GM19025 (cell line): Measurements from ENCODE around the gene SPAG6.
"Not testable (repeated sequence)": the region's sequence is repeated elsewhere in the genome, so short reads cannot be mapped to it uniquely, and the experiment has no call there.

ENCODE experiments used
- ATAC-seq: cut with Tn5 transposase; IDR thresholded peaks from one replicate; pipeline ENCODE4 v1.9.1; 2021; ENCODE audit warnings: mild to moderate bottlenecking, low read depth, moderate library complexity; ENCODE audit not compliant: unreplicated experiment

The SPAG6 gene

DNA sequence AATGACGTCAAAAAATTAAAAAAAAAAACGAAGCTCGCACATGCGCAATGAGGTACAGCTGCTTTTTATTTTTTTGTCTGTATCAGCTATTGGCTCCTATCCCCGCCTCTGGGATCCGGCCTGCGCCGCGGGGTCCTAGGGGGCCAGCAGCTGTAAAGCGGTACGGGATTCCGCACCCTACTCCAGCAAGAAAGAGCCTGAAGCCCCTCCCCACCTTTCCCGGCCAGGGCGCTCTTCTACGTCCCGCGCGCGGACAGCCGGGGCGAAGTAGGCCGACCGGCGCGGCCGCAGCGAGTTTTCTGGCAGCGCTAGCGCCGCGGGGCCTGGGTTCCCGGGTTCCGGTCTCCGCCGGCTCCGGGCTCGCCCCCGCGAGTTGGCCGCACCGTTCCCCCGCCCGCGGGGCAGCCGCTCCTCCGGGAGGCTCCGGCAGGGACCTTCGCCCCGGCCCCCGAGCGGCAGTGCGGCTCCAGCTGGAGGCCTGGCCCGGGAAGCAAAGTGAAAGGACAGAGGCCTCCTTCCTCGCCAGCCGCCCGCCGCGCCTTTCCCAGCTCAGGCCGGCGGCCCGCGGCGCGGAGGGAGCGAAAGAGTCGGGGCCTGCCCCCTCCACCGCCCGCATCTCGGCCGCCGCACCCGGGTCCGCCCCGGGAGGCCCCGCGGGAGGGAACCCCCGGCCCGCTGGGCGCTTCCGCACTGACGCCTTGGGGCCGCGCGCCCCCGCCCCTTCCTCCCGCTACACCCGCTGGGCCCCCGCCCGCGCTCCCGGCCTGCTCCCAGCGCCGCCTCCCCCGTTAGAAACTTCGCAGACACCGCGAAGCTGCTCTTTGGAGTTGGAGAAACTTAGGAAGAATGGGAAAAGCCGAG, 4.7 kb upstream of the SPAG6 start:
- ATAC-seq: peak; percentile 47

DNA sequence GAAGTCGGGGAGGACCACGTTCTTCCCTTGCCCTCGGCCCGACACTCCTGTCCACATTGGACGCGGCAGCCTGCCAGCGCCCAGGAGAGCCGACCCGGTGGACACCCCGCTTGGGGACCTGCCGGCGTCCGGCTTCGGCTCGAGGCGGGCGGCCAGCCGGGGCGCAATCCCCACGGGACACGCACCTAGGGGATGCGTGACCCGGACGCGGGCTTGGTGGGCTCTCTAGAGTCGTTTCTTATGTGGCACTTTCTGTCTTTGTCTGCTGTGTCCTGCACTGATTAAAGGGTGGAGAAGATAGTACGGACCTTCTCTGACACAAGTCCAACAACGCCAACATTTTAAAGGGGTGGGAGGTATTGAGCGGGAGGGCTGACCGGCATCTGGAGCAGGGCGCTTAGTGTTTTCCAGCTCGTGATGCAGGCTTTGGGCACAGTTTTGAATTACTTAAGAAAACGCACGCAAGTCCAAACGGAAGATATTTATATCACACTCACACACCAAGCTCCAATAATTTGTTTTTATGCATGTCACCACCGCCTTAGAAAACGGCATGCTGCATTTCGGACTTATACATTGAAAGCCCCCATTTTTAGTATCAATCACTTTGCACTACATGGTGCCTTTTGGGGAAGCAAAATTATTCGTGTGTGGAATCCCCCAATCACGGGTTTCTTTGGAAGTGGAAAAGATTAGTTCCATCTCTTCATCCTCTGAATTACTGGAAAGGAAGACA, 3.9 kb upstream of the SPAG6 start:
- peak; percentile 16 for ATAC-seq

DNA sequence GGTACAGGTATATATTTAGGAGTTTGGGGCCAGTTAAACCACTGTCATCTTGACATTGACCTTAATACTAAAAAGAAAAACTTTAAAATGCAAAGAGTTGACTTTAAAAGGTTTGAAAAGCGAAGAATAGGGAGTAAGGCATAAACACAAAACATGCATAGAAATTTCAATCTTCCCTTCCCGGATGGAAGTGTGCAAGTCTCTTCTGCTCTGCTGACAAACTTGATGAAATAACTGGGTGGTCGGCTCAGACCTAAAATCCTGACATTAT, 3.4 kb upstream of the SPAG6 start:
- no peak for ATAC-seq

DNA sequence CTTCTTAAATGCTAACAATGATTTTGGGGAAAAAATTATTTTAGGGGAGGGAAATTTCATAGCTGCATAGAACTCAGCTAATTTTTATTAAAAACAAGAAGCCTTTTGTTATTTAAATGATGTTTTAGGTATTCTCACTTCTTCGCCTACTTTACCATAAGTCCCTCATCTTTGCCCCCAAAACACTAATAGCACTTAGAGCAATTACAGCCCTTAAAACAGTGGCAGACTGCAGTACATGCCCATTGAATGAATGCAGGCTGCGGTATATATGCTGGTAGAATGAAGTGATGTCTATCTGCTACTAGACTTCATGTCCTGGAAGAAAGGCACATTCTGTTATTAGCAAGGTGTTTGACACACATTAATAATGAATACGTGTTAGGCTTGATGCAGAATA, 2.9 kb upstream of the SPAG6 start:
- ATAC-seq: no peak

DNA sequence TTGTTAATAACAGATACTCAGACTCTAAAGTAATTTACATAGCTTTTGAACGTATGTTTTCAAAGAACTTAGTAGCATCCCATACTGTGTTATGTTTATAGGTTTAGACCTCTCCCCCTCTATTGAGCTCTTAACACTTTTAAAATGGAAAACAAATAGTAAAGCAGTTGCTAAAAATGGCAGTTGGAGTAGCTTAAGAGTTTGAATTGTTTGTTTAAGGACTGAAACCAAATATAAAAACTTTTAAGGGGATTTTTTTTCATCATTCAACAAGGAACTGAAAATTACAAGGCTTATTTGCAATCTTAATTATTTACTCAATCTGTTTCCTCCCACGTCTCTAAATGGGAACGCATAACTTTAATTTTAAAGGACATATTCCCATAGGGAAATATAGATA, 1.6 kb upstream of the SPAG6 start:
- ATAC-seq: no peak

DNA sequence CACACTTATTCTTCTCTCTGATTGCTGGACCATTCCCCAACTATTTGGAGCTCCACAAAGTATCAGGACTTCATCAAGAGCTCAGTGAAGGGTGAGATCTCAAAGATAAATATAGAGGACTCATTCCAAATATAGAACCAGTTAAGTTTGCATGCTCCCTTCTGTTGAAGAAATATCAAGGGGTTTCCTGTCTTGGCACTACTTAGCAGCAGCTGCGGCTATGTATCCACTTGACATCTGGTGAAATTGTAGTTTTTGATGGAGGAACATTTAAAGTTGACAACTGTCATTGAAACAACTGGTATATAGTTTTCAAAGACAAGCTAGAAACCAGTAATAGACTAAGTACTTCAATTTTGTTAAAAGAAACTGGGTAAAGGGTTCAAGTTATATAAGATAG, 1.0 kb upstream of the SPAG6 start:
- no peak for ATAC-seq

DNA sequence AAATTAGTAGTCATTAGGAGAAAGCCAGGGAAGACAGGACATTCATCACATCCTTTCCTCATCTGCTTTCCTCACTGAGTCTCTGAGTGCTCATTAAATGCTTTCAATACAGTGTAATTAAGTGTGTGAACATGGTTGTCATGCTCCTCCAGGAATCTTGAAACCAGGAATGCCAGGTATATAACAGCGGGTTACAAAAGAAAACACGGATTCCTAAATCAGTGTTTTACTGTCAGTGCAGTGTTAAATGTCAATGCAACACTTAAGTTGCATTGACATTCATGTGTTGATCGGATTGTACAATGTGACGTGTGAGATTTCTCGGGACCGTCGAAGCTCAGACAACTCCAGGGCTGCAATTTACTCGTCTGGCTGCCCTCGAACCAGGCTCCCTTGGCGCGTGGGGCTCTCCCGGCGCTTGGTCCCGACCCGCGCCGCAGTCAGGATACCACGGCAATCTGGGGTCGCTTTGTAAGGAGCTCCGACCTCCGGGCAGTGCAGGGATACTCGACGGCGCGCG, 455 bp upstream of the SPAG6 start:
- no peak for ATAC-seq

DNA sequence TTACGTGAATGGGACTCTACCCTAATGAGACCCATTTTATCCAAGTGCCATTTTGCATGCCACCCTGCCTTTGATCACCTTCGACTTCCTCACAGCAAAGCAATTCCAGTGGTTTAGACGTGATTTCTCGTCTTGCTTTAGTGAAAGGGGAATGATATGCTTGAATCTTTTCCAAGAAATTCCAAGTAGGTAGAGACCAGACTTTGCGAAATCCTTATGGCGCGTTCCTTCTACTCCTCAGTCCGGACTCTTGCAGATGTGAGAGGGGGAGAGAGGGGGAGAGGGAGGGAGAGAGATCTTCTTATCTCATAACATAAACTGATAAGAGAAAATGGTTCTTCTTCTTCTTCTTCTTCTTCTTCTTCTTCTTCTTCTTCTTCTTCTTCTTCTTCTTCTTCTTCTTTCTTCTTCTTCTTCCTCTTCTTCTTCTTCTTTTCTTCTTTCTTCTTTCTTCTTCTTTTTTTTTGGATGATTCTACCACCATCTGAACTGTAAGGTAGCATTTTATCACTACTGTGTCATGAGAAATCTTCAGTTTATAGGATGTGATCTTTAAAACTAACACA, 883 bp downstream of the SPAG6 start:
- ATAC-seq: no peak

DNA sequence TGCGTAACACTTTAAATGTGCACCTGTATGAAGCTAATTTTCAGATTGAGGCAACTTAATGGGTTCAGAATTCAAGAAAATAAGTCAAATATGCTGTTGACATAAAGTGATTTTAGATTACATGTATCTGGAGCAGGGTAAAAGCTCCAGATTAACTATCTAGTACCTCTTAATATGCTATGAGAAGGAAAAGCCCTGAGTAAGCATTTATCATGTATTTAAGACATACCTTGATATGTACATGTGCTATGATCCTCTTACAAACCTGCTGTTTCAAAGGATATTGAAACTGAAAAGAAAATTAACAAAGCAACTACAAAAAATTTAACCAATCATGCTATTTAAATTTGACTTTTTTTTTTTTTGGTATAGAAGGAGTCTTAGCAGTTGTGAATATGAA, 4.5 kb downstream of the SPAG6 start:
- ATAC-seq: no peak

DNA sequence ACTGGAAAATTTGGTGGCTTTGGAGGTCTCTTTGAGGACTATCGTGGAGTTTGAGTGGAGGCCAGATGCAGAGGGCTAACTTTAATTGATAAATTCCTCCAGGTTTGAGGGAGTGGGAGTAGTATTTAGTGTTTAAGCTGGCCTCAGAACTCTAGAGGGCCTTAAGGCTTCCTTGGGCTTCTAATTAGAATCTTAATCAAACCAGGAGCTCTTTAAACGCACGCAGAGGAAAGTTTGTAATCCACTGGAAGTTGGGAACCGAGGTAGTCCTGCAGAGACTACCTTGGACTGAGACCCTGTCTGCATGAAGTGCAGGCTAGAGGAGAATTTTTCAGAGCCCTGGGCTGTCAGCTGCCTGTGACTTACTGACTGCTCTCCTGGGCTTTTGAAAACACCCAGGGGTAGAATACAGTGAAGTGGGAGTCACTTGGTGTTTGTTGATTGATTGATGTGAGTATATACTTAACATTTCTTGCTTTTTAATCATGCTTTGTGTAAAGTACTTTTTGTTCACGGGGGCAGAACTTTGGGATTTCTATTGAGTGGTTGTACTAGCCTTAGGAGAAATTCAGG, 5.9 kb downstream of the SPAG6 start:
- ATAC-seq: no peak

DNA sequence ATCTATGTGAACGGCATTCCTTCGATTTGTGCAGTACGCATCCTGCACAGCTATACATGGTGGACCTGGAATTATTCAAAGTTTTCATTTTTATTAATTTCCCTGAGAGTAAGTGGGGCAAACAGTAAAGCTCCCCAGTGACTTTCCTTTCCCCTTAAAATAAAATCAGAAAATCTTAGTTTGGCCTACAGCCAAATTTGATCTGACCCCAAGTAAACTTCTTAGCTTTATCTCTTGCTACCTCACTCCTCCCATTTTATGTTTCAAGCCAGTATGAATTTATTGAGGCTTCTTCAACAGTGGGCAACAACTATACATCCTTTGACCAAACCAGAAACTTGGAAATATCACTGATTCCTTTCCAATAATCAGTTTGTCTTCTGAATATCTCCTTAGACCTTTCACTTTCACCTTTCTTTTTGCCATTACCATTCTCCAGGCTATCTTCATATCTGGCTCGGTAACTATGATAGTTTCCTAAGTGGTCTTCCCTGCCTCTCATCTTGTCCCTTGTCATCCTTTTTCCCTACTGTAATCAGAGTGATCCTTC, 11.1 kb downstream of the SPAG6 start:
- ATAC-seq: no peak

DNA sequence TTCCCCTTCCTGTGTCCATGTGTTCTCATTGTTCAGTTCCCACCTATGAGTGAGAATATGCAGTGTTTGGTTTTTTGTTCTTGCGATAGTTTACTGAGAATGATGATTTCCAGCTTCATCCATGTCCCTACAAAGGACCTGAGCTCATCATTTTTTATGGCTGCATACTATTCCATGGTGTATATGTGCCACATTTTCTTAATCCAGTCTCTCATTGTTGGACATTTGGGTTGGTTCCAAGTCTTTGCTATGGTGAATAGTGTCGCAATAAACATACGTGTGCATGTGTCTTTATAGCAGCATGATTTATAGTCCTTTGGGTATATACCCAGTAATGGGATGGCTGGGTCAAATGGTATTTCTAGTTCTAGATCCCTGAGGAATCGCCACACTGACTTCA, 12.5 kb downstream of the SPAG6 start:
- ATAC-seq: not testable (repeated sequence)

DNA sequence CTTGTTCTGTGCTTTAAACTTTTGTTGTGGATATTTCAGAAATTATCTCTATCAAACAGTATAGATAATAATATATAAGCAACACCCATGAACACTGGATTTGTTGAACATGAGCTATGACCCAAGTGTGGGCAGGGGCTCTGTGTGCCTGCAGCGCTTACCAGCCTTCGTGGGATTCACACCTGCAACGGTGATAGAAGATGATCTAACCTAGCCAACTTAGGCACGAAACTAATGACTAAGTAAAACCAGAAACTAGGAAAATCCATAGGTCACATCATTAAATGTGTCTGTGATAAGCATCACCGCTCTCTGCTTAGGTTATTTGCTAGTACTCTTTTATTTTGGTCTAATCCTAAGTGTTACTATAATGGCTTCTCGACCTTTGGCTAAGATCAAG, 18.0 kb downstream of the SPAG6 start:
- ATAC-seq: no peak

DNA sequence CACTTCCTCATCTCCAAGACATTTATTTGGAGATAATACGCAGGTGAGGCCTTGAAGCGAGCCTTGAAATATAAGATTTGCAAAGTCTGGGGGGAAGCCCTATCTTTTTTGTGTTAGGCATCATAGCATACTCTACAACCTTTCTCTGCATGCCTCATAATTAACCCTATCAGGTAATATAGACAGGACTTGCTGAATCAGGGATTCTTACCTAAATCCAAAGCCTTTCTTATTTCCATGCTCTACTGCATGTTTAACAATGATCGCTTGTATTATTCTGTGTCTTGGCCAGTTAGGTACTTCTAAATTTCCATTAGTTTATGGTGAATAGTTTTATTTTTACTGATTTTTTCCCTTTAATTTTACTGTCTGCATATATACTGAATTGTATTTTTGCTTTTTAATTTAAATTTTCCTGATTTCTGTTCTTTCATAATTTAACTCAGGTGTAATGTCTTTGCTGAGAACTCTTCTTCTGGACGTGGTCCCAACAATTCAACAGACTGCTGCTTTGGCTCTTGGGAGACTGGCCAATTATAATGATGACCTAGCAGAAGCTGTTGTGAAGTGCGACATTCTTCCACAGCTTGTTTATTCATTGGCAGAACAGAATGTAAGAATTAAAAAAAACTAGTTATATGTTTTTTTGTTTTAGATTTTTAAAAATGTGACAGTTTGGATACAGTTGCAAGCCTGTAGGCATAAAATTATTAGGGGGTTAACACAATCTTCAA, 19.3 kb downstream of the SPAG6 start:
- no peak for ATAC-seq

DNA sequence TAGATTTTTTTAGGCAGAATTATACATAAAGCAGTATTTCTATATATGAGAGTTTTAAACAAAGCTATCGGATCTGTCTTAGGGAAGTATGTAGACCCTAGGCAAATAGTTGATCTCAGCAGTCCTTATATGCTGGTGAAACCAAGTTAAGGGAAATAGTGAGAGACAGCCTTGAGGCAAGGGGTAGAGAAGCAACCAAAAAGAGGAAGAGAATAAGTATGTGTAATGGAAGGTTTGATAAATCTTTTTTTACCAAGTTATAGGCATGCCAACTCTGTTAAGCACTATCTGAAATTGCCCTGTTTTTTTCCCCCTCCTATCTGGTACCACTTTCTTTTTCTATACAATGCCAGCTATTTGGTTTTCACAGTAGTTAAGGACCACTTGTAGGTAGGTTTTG, 19.9 kb downstream of the SPAG6 start:
- no peak for ATAC-seq

DNA sequence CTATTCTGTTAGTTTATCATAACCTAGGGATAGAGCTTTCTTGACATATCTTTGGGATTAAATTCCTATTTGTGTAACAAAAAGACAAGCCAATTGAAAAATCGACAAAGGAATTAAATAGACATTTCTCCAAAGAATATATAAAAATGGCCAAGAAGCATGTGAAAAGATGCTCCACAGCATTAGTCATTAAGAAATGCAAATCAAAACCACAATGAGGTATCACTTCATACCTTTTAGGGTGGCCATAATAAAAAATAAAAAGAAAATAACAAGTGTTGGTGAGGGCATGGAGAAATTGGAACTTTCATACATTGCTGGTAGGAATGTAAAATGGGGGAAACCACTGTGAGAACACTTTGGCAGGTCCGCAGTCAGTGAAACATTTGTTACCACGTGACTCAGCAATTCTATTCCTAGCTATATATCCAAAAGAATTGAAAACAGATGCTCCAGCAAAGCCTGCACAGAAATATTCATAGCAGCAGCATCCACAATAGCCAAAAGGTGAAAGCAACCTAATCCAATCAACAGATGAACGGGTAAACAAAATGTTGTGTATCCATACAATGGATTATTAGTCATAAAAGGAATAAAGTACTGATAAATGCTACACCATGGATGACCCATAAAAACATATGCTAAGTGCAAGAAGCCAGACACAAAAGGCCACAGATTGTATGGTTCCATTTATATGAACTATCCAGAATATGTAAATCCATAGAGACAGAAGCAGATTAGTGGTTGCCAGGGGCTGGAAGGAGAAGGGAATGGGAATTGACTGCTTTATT, 20.5 kb downstream of the SPAG6 start:
- ATAC-seq: no peak

DNA sequence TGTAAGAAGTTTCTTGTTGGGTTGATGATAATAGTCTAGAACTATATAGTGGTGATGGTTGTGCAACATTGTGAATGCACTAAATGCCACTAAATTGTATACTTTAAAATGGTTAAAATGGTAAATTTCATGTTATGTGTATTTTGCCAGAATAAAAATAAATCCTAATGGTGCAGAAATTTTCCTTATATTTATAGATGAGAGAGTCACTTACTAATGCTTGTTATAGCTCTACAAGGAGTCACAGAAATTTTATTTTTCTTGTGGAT, 21.1 kb downstream of the SPAG6 start:
- ATAC-seq: no peak

DNA sequence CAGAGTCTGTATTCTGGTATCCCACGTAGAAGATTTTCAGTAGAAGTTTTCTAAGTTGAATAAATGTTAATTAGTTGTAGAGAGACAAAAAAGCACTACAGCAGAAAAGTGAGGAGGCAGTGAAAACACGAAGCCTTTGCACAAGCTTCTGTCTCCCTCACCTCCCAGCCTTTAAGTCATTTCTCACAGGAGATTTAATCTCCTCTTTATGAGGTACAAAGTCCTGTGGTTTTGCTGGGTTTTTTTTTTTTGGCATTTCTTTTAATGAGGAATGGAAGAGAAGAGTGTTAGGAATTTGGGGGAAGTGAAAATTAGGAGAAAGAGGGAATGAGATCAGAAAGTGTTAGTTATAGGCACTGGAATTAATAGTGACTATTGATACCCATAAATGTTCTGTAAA, 21.5 kb downstream of the SPAG6 start:
- ATAC-seq: no peak

DNA sequence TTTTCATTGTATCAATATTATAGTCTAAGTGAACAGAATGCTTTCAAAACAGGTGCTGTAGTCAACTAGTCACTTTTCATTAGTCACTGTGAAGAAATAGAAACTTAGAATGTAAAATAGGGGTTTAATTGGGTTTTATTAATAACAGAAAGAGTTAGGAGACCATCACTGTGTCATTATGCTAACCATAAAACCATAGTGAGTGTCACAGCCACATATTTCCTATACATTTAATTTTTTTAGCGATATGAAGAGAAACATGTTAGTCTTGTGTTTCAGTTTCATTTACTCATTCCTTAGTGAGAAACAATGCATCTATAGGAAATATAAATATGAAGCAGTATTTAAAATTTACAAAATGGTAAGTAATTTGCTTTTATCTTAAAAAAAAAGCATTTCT, 22.2 kb downstream of the SPAG6 start:
- no peak for ATAC-seq

DNA sequence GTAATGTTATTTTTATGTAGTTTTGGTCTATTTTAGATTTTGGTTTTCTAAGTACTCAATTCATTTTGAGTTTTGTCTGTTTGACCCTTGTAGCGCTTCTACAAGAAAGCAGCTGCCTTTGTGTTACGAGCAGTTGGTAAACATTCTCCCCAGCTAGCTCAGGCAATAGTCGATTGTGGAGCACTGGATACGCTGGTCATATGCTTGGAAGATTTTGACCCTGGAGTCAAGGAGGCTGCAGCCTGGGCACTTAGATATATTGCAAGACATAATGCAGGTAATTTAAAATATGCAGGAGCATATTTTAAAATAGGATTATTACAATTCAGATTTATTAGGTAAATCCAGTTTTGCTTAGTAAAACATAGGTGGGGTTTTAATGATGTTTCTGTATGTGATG, 23.1 kb downstream of the SPAG6 start:
- no peak for ATAC-seq
